OCI-LY7 (cell line): ENCODE measurements around the gene TMEM217.

Experiments used
- CTCF ChIP-seq: fragments of 200-600 bp; sonication (generic); conservative IDR thresholded peaks from 2 replicates; pipeline ENCODE4 v1.5.1; 2014; ENCODE audit warnings: mild to moderate bottlenecking, antibody characterized with exemption, low read length, moderate library complexity, mixed read lengths
- EZH2phosphoT487 ChIP-seq: fragments of 200-600 bp; sonication (generic); IDR thresholded peaks from 2 replicates; pipeline ENCODE4 v1.6.1; 2018; ENCODE audit warnings: low read depth, borderline replicate concordance, mild to moderate bottlenecking, mixed run types, antibody characterized with exemption, low read length, moderate library complexity, mixed read lengths

GRCh38 chr6:37284781-37285180, 26.8 kb upstream of the TMEM217 start:
- TF ChIP-seq EZH2phosphoT487 (no peak), CTCF (no peak)
